B cell (primary cell): ENCODE measurements around the gene CAMK2B. TPM values are rescaled to one million over a fixed set of nuclear protein-coding genes. Genes with fewer than 3 reads are reported as not detected.
A peak's percentile ranks its signal among the peaks of the same experiment; 100 is the strongest.
"Not testable (repeated sequence)": the region's sequence is repeated elsewhere in the genome, so short reads cannot be mapped to it uniquely, and the experiment has no call there.

Experiments used
- ATAC-seq: fragments of 200-7000 bp; cut with Tn5 transposase; one replicate; pipeline ENCODE4 v1.10.0; 2021; ENCODE audit warnings: low read depth, mild to moderate bottlenecking, moderate number of reproducible peaks, moderate library complexity
- CTCF ChIA-PET: fragments of 350-600 bp; sonication (Branson Sonifier 250); formaldehyde crosslinking; loops from one replicate; lab custom pipeline; 2021; ENCODE audit warnings: antibody characterized with exemption, inconsistent platforms; lab: Charles Lee
- POLR2A ChIA-PET: fragments of 350-600 bp; sonication (Branson Sonifier 250); formaldehyde crosslinking; loops from one replicate; lab custom pipeline; 2021; ENCODE audit warnings: antibody characterized with exemption; lab: Charles Lee
- DNase-seq: peaks from one replicate; pipeline ENCODE4 v3.0.0; 2013
- H2AFZ ChIP-seq: 2 replicates; pipeline ENCODE4 v1.6.1; 2012; ENCODE audit warnings: mild to moderate bottlenecking, low read depth, low read length; ENCODE audit not compliant: insufficient read depth, poor library complexity, severe bottlenecking
- H3K27ac ChIP-seq, 2 donors: 1 replicate in 1 of 2; 2 replicates in 1 of 2; pipeline ENCODE4 v1.5.1; 2012 to 2013; ENCODE audit warnings: low read length in 2 of 2, mild to moderate bottlenecking in 2 of 2, moderate library complexity in 1 of 2
- H3K27me3 ChIP-seq, 4 experiments: fragments of 200-600 bp in 1 of 4; sonication (generic) in 1 of 4; replicated peaks in 1 of 4; 1 replicate in 2 of 4; 2 replicates in 2 of 4; pipeline versions ENCODE4 v1.6.1 to v1.7.0; 2013 to 2016; ENCODE audit warnings: low read length in 3 of 4, mild to moderate bottlenecking in 2 of 4, mixed read lengths in 1 of 4, moderate library complexity in 1 of 4; ENCODE audit not compliant: insufficient read depth in 4 of 4, control insufficient read depth in 3 of 4; ENCODE audit errors: control extremely low read depth in 1 of 4
- H3K36me3 ChIP-seq, 2 experiments: replicated peaks in 1 of 2; 1 replicate in 1 of 2; 2 replicates in 1 of 2; pipeline versions ENCODE4 v1.6.1 to v1.7.1; 2013; ENCODE audit warnings: low read length in 1 of 2; ENCODE audit not compliant: insufficient read depth in 2 of 2, control insufficient read depth in 1 of 2; ENCODE audit errors: control extremely low read depth in 1 of 2, extremely low read depth in 1 of 2
- H3K4me1 ChIP-seq, 2 donors: fragments of 200-600 bp in 1 of 2; sonication (generic) in 1 of 2; 1 replicate in 1 of 2; 2 replicates in 1 of 2; pipeline versions ENCODE4 v1.5.1 to v1.6.1; 2013 to 2017; ENCODE audit warnings: low read length in 2 of 2; ENCODE audit not compliant: control insufficient read depth in 2 of 2, insufficient read depth in 2 of 2
- H3K4me2 ChIP-seq: replicated peaks from 2 replicates; pipeline ENCODE3; 2012; ENCODE audit warnings: mild to moderate bottlenecking, low read depth, low read length; ENCODE audit not compliant: poor library complexity, severe bottlenecking
- H3K4me3 ChIP-seq, 5 experiments: fragments of 200-600 bp in 1 of 5; sonication (generic) in 1 of 5; 1 replicate in 3 of 5; 2 replicates in 2 of 5; pipeline versions ENCODE4 v1.5.1 to v1.7.0; 2011 to 2016; ENCODE audit warnings: low read length in 4 of 5, mild to moderate bottlenecking in 4 of 5, low read depth in 2 of 5, control low read depth in 1 of 5, moderate library complexity in 1 of 5; ENCODE audit not compliant: insufficient read depth in 1 of 5; ENCODE audit errors: control extremely low read depth in 1 of 5, extremely low read depth in 1 of 5
- H3K79me2 ChIP-seq: fragments of 200-600 bp; sonication (generic); one replicate; pipeline ENCODE4 v1.6.0; 2016; ENCODE audit warnings: low read length; ENCODE audit not compliant: control insufficient read depth, insufficient read depth
- H3K9ac ChIP-seq: fragments of 200-600 bp; sonication (generic); 2 replicates; pipeline ENCODE4 v1.6.1; 2017; ENCODE audit warnings: mild to moderate bottlenecking, low read length, moderate library complexity
- H3K9me3 ChIP-seq, 3 donors: one replicate each; pipeline versions ENCODE4 v1.6.1 to v1.7.1; 2013; ENCODE audit warnings: low read length in 2 of 3; ENCODE audit not compliant: control insufficient read depth in 2 of 3, insufficient read depth in 1 of 3; ENCODE audit errors: control extremely low read depth in 1 of 3
- H4K20me1 ChIP-seq: 2 replicates; pipeline ENCODE4 v1.6.0; 2012; ENCODE audit warnings: mild to moderate bottlenecking, low read length; ENCODE audit not compliant: insufficient read depth, control insufficient read depth, poor library complexity, severe bottlenecking
- H3K27ac Mint-ChIP-seq: one replicate; pipeline ENCODE4 v1.8.0; 2021; ENCODE audit warnings: mixed read lengths
- H3K27me3 Mint-ChIP-seq: one replicate; pipeline ENCODE4 v1.8.0; 2021; ENCODE audit warnings: mixed read lengths
- H3K4me1 Mint-ChIP-seq: one replicate; pipeline ENCODE4 v1.8.0; 2021; ENCODE audit warnings: mixed read lengths
- H3K4me3 Mint-ChIP-seq: one replicate; pipeline ENCODE4 v1.8.0; 2021; ENCODE audit warnings: mixed read lengths
- H3K9me3 Mint-ChIP-seq: one replicate; pipeline ENCODE4 v1.8.0; 2022; ENCODE audit warnings: mixed read lengths; ENCODE audit not compliant: insufficient read depth
- EZH2 ChIP-seq: IDR thresholded peaks from 2 replicates; pipeline ENCODE4 v1.6.1; 2012; ENCODE audit warnings: borderline replicate concordance, low read depth, mild to moderate bottlenecking, moderate library complexity, low read length; ENCODE audit not compliant: insufficient read depth, poor library complexity, severe bottlenecking
- whole genome bisulfite sequencing: methylation state at CpG from one replicate; pipeline ENCODE4 v1.1.5; 2013; ENCODE audit warnings: missing lambda C conversion rate; ENCODE audit not compliant: insufficient coverage; 5-methylcytosine and 5-hydroxymethylcytosine counted together
- intact Hi-C: fragments of 100-400 bp; cut with micrococcal nuclease; formaldehyde crosslinking; loops from one replicate; pipeline ENCODE4 v1.10.0; 2022
- polyA plus RNA-seq: library from polyadenylated mRNA; depleted of rRNA; stranded (reverse); fragments of >200 nt; gene quantifications from 2 replicates; pipeline ENCODE4 v1.2.3, GENCODE V29; 2012
- total RNA-seq, 2 donors: library from RNA; stranded (reverse); fragments of 120-200 nt in 1 of 2; gene quantifications; 1 replicate in 1 of 2; 2 replicates in 1 of 2; pipeline versions ENCODE4 v1.2.3 to v1.2.4, GENCODE V29; 2013 to 2022
- TF ChIP-seq, protein P1 (sequence below): fragments of 200-600 bp; IDR thresholded peaks from one replicate; pipeline ENCODE4 v1.8.0; 2022; ENCODE audit warnings: antibody characterized with exemption, mild to moderate bottlenecking

Gene CAMK2B
- total and polyA plus RNA-seq, 2 donors (not counting 1 experiment from before 2014, with no cell fraction given) = 0.42 TPM; not detected in 1

DNA sequence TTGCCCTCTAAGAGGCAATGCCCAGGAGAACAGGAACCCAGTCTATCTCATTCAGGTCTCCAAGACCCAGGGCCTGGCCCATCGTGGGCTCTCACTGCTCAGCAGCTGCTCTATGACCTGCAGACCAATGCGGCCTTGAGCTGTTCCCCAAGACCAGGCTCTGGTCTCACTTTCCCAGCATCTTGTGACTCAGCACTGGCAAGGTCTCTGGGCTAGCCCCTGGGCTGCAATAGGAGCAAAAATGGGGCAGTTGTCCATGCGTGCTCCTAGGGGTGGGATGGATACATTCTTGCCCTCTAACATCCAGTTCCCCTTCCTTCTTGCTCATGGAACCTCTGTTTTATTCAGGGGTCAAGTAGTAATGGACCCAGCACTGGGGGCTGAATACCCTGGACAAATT, 149.7 kb downstream of the CAMK2B start:
- Histone ChIP-seq H3K27me3 (peaks cover 0 to 24% (median 1%) of the 10 kb centered on the region in 4 experiments), H3K4me2 (no peak overlapping the region), H3K9me3 (no peaks in the 10 kb centered on the region), H3K36me3 (no peaks in the 10 kb centered on the region), H3K79me2 (no peaks in the 10 kb centered on the region), H3K4me3 (no peak overlapping the region), H3K4me1 (no peaks in the 10 kb centered on the region), H3K9ac (no peak overlapping the region), H4K20me1 (no peaks in the 10 kb centered on the region), H2AFZ (no peak overlapping the region), H3K27ac (no peak overlapping the region)
- Mint-ChIP-seq H3K4me1 (peaks cover 3% of the 10 kb centered on the region), H3K4me3 (no peak overlapping the region), H3K27ac (no peak overlapping the region), H3K9me3 (no peaks in the 10 kb centered on the region), H3K27me3 (peaks cover 41% of the 10 kb centered on the region)
- TF ChIP-seq, protein P1, sequence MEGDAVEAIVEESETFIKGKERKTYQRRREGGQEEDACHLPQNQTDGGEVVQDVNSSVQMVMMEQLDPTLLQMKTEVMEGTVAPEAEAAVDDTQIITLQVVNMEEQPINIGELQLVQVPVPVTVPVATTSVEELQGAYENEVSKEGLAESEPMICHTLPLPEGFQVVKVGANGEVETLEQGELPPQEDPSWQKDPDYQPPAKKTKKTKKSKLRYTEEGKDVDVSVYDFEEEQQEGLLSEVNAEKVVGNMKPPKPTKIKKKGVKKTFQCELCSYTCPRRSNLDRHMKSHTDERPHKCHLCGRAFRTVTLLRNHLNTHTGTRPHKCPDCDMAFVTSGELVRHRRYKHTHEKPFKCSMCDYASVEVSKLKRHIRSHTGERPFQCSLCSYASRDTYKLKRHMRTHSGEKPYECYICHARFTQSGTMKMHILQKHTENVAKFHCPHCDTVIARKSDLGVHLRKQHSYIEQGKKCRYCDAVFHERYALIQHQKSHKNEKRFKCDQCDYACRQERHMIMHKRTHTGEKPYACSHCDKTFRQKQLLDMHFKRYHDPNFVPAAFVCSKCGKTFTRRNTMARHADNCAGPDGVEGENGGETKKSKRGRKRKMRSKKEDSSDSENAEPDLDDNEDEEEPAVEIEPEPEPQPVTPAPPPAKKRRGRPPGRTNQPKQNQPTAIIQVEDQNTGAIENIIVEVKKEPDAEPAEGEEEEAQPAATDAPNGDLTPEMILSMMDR = no peak
- no peak for TF ChIP-seq EZH2
- no peak for ATAC-seq
- DNase-seq = no peak
- ChIA-PET POLR2A (no interaction called here), CTCF (no interaction called here)
- WGBS = 88% methylated on average over 2 of the region's 3 CpGs
- intact Hi-C loops = no loop called here

- H4K20me1 ChIP-seq, DNase-seq, H3K4me3 ChIP-seq, H3K4me2 ChIP-seq, H3K27ac Mint-ChIP-seq, CTCF ChIA-PET, POLR2A ChIA-PET, H3K9me3 ChIP-seq, H3K4me1 ChIP-seq, H3K36me3 ChIP-seq, H3K4me3 Mint-ChIP-seq, ATAC-seq, H3K9ac ChIP-seq, intact Hi-C loops, H3K4me1 Mint-ChIP-seq, H3K79me2 ChIP-seq, H3K27ac ChIP-seq, H3K9me3 Mint-ChIP-seq, H2AFZ ChIP-seq: not testable (repeated sequence)
- TF ChIP-seq, protein P1 = peak; percentile 33
- peaks cover 0 to 24% (median 1%) of the 10 kb centered on the region in 4 experiments for H3K27me3 ChIP-seq
- WGBS = 29% methylated on average over 1 of the region's 1 CpG
- peaks cover 41% of the 10 kb centered on the region for H3K27me3 Mint-ChIP-seq
These were observed 150.8 kb downstream of the CAMK2B start for GRCh38 chr7:44174694-44174948.
